Uterus (tissue), 4 donors: ENCODE data around the gene GPSM1. TPM values are rescaled to one million over a fixed set of nuclear protein-coding genes. Genes with fewer than 3 reads are reported as not detected.

ENCODE experiments used
- DNase-seq, 2 donors: peaks; one replicate each; pipeline ENCODE4 v3.0.0-alpha.2; 2019 to 2020
- H3K27ac ChIP-seq, 2 donors: fragments of 200-600 bp; sonication (generic); 1 replicate in 1 of 2; 2 replicates in 1 of 2; pipeline ENCODE4 v1.5.1; 2016 to 2018
- H3K27me3 ChIP-seq, 2 donors: fragments of 200-600 bp; sonication (generic); one replicate each; pipeline ENCODE4 v1.5.1; 2018 to 2019; ENCODE audit warnings: control low read depth in 1 of 2
- H3K36me3 ChIP-seq, 2 donors: fragments of 200-600 bp; sonication (generic); one replicate each; pipeline ENCODE4 v1.5.1; 2019; ENCODE audit warnings: control low read depth in 1 of 2
- H3K4me1 ChIP-seq, 2 donors: fragments of 200-600 bp; sonication (generic); one replicate each; pipeline ENCODE4 v1.5.1; 2018 to 2019; ENCODE audit warnings: control low read depth in 1 of 2
- H3K4me3 ChIP-seq, 2 donors: fragments of 200-600 bp; sonication (generic); 1 replicate in 1 of 2; 2 replicates in 1 of 2; pipeline ENCODE4 v1.5.1; 2018 to 2019; ENCODE audit warnings: mild to moderate bottlenecking in 1 of 2
- H3K9me3 ChIP-seq, 2 donors: fragments of 200-600 bp; sonication (generic); one replicate each; pipeline ENCODE4 v1.5.1; 2019; ENCODE audit warnings: control low read depth in 1 of 2
- CTCF ChIP-seq, 4 experiments: fragments of 200-600 bp in 2 of 4; fragments of 450-650 bp in 2 of 4; sonication (generic) in 2 of 4; IDR thresholded peaks; one replicate each; pipeline ENCODE4 v1.5.1; 2016 to 2019; ENCODE audit warnings: antibody characterized with exemption in 4 of 4, mild to moderate bottlenecking in 2 of 4, moderate library complexity in 1 of 4
- POLR2A ChIP-seq, 2 donors: fragments of 450-650 bp; IDR thresholded peaks; one replicate each; pipeline ENCODE4 v1.6.1; 2016; ENCODE audit warnings: antibody characterized with exemption in 2 of 2, mild to moderate bottlenecking in 1 of 2, moderate library complexity in 1 of 2
- intact Hi-C: fragments of 100-400 bp; cut with DNase I; formaldehyde crosslinking; loops from one replicate; pipeline ENCODE4 v1.15.1; 2023; ENCODE audit warnings: low total_unique reads
- total RNA-seq, 4 donors: library from RNA; depleted of rRNA in 3 of 4; stranded (reverse); fragments of >200 nt in 3 of 4; gene quantifications; one replicate each; pipeline versions ENCODE4 v1.1.0 to v1.2.4, GENCODE V29; 2014 to 2023
- donor health status: DM: yes; HTN: yes; CAD: no.

Gene GPSM1
- total RNA-seq, 4 donors from 2014 or later = 4.4 to 43.6 (median 24.1) TPM

GRCh38 chr9:136339173-136339957 lies 12.0 kb downstream of the GPSM1 start:
- no peaks in the 10 kb centered on the region for H3K4me1 ChIP-seq
- no peaks in the 10 kb centered on the region for H3K36me3 ChIP-seq
- no peak overlapping the region for H3K27ac ChIP-seq
- peak in 1 of 2 donors; percentile 55 for DNase-seq
- TF ChIP-seq POLR2A (IDR thresholded peaks at IDR 0.05) (no peak), CTCF (IDR thresholded peaks at IDR 0.05) (peak; percentile 70 to 81 (median 75))
- no peaks in the 10 kb centered on the region for H3K9me3 ChIP-seq
- no peak overlapping the region for H3K4me3 ChIP-seq
- intact Hi-C loops = no loop called here
- H3K27me3 ChIP-seq = no peaks in the 10 kb centered on the region

DNA sequence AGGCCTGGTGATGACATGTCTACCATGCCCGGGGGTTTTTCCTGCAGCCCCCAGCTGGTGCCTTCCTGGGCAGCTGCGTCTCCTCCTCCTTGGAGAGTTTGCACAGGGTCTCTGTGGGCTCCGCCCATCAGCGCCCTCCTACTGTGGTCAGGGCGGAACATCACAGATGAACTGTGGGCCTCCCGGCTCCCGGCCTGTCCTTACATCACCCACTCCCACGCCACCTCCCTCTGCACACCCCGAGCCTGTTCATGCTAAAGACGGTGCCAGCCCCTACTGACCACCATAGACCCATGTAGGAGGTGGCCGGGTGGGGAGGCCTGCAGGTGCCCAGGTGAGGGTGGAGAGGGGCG lies 12.6 kb downstream of the GPSM1 start:
- TF ChIP-seq POLR2A (IDR thresholded peaks at IDR 0.05) (no peak), CTCF (IDR thresholded peaks at IDR 0.05) (no peak)
- intact Hi-C loops = no loop called here
- H3K9me3 ChIP-seq = no peaks in the 10 kb centered on the region
- no peak overlapping the region for H3K27ac ChIP-seq
- no peaks in the 10 kb centered on the region for H3K27me3 ChIP-seq
- H3K4me1 ChIP-seq = no peaks in the 10 kb centered on the region
- H3K36me3 ChIP-seq = no peaks in the 10 kb centered on the region
- H3K4me3 ChIP-seq = no peak overlapping the region
- no peak for DNase-seq

DNA sequence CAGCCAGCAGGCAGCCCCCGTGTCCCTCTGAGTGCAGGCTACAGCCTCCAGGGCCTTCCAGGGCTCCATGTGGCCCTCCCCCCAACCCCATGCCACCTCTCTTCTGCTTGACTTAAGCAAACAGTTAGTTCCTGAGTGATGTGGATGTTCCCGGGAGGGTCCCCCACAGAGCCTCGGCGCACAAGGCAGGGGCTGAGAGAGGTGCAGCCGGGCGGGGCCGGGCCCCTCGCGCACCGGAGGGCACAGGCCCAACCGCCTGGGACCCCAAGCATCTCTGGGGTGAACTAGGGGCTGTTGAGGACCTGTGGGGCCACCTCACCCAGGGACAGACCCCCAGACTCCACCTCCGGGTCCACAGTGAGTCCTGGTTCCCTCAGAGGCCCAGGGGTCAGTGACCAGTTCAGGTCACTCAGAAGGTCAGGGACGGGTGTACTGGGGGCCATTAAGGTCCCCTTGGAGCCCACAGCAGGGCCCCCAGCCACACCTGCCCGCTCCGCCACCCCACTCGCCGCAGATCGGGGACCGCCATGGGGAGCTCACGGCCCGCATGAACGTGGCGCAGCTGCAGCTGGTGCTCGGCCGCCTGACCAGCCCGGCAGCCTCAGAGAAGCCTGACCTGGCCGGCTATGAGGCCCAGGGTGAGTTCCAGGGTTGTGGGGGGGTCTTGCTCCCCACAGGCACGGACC lies 13.2 kb downstream of the GPSM1 start:
- no peaks in the 10 kb centered on the region for H3K36me3 ChIP-seq
- no peak overlapping the region for H3K27ac ChIP-seq
- no peak for DNase-seq
- no peaks in the 10 kb centered on the region for H3K9me3 ChIP-seq
- no peaks in the 10 kb centered on the region for H3K27me3 ChIP-seq
- no peaks in the 10 kb centered on the region for H3K4me1 ChIP-seq
- TF ChIP-seq CTCF (IDR thresholded peaks at IDR 0.05) = no peak
- no peak overlapping the region for H3K4me3 ChIP-seq
- intact Hi-C loops = no loop called here

GRCh38 chr9:136341042-136341655 lies 13.8 kb downstream of the GPSM1 start:
- no peak overlapping the region for H3K4me3 ChIP-seq
- no peaks in the 10 kb centered on the region for H3K36me3 ChIP-seq
- no peak overlapping the region for H3K27ac ChIP-seq
- H3K4me1 ChIP-seq = no peaks in the 10 kb centered on the region
- no peak for DNase-seq
- H3K9me3 ChIP-seq = no peaks in the 10 kb centered on the region
- intact Hi-C loops = no loop called here
- no peak for TF ChIP-seq POLR2A (IDR thresholded peaks at IDR 0.05)
- no peak for TF ChIP-seq CTCF (IDR thresholded peaks at IDR 0.05)
- H3K27me3 ChIP-seq = no peaks in the 10 kb centered on the region

GRCh38 chr9:136341769-136342168 lies 14.4 kb downstream of the GPSM1 start:
- H3K4me1 ChIP-seq = no peaks in the 10 kb centered on the region
- H3K4me3 ChIP-seq = no peak overlapping the region
- intact Hi-C loops = no loop called here
- no peaks in the 10 kb centered on the region for H3K36me3 ChIP-seq
- no peaks in the 10 kb centered on the region for H3K9me3 ChIP-seq
- TF ChIP-seq POLR2A (IDR thresholded peaks at IDR 0.05) (no peak), CTCF (IDR thresholded peaks at IDR 0.05) (no peak)
- H3K27me3 ChIP-seq = no peaks in the 10 kb centered on the region
- H3K27ac ChIP-seq = no peak overlapping the region
- DNase-seq = no peak
